Left lobe of liver (tissue), 2 donors: ENCODE results near the gene CREG2. TPM values are rescaled to one million over a fixed set of nuclear protein-coding genes. Genes with fewer than 3 reads are reported as not detected.

Source experiments
- ATAC-seq: fragments of 200-7000 bp; cut with Tn5 transposase; one replicate; pipeline ENCODE4 v1.9.1; 2020; ENCODE audit warnings: mild to moderate bottlenecking, moderate library complexity
- DNase-seq: peaks from one replicate; pipeline ENCODE4 v3.0.0-alpha.2; 2020; ENCODE audit warnings: low spot score
- total RNA-seq: library from RNA; stranded (reverse); gene quantifications from one replicate; pipeline ENCODE4 v1.2.1, GENCODE V29; 2021
- donor health status: DM: no; HTN: no; CAD: no; lungs with moderate emphysema.
- donor health status: DM: no; HTN: yes; CAD: no.

CREG2 gene, protein sequence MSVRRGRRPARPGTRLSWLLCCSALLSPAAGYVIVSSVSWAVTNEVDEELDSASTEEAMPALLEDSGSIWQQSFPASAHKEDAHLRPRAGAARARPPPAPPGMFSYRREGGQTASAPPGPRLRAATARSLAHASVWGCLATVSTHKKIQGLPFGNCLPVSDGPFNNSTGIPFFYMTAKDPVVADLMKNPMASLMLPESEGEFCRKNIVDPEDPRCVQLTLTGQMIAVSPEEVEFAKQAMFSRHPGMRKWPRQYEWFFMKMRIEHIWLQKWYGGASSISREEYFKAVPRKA
- total RNA-seq = not detected

GRCh38 chr2:101387151-101387834 lies at the start of gene CREG2:
Gene CREG2, minus strand, starts transcription at chr2:101387503. Its CDS starts 46 bp downstream, at chr2:101387457.
- ATAC-seq = peak; percentile 93
- peak; percentile 66 for DNase-seq

GRCh38 chr2:101435001-101435862 lies 47.9 kb upstream of the CREG2 start:
- ATAC-seq (no peak), DNase-seq (no peak)

GRCh38 chr2:101433465-101433864 lies 46.2 kb upstream of the CREG2 start:
- DNase-seq (no peak), ATAC-seq (no peak)

- DNase-seq = no peak
- ATAC-seq = no peak
These were observed 45.3 kb upstream of the CREG2 start for GRCh38 chr2:101432411-101433181.

- ATAC-seq (no peak), DNase-seq (no peak)
These were observed 44.2 kb upstream of the CREG2 start for GRCh38 chr2:101431486-101431885.

GRCh38 chr2:101430156-101430555 lies 42.9 kb upstream of the CREG2 start:
- DNase-seq = no peak
- ATAC-seq = no peak

- DNase-seq (no peak), ATAC-seq (no peak)
These were observed 42.1 kb upstream of the CREG2 start for GRCh38 chr2:101429453-101429852.

DNA sequence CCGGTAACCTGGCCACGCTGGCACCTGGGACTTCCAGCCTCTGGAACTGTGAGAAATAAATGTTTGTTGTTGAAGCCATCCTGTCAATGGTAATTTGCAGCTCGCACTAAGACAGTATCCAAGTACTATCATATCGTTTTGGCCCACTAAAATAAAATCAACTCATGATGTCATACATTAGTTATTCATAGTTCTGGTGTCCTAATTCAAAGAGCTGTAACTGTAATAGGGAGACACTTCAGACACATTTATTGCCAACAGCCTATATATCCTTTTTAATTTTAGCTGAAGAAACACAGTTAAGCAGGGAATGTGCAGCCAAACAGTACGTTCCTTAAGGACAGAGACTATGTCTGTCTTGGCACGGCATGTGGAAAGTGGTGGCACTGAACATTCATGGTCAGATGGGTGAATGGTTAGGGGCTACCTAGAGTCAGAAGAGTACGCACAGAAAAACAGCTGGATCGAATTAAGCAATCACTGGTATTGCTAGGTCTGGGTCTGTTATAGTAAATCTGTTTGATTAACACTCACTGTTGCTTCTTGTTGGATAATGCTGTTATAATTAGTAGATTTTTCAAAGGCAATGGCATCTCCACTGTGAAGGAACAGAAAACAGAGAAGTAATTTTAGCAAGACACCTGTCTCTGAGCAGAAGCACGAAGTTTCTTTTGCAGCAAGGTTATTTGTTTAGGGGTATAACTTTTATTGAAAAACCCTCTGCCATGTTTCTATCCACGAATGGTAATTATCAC lies 41.3 kb upstream of the CREG2 start:
- no peak for ATAC-seq
- DNase-seq = peak; percentile 1

- DNase-seq = peak; percentile 6
- no peak for ATAC-seq
These were observed 40.4 kb upstream of the CREG2 start for GRCh38 chr2:101427743-101428142.

GRCh38 chr2:101427240-101427639 lies 39.9 kb upstream of the CREG2 start:
- DNase-seq = peak; percentile 27
- no peak for ATAC-seq

GRCh38 chr2:101426822-101427221 lies 39.5 kb upstream of the CREG2 start:
- ATAC-seq (no peak), DNase-seq (no peak)

DNA sequence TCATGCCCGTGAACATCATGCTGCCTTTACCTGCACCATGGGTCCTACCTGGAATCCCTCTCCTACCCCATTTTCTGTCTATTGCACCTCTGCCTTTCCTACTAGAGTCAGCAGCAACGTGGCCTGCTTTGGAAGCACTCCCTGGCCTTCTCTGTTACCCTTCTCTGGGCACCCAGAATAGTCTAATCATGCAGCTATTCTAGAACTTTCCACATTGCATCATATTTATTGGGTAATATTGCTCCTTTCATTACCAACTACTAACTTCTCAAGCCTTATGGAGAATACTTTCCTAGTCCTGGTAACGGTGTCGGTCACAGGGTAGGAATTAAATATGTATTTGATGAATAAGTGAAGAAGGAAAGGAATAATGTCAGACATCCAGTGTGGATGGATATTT lies 33.3 kb upstream of the CREG2 start:
- peak; percentile 23 for DNase-seq
- no peak for ATAC-seq

DNA sequence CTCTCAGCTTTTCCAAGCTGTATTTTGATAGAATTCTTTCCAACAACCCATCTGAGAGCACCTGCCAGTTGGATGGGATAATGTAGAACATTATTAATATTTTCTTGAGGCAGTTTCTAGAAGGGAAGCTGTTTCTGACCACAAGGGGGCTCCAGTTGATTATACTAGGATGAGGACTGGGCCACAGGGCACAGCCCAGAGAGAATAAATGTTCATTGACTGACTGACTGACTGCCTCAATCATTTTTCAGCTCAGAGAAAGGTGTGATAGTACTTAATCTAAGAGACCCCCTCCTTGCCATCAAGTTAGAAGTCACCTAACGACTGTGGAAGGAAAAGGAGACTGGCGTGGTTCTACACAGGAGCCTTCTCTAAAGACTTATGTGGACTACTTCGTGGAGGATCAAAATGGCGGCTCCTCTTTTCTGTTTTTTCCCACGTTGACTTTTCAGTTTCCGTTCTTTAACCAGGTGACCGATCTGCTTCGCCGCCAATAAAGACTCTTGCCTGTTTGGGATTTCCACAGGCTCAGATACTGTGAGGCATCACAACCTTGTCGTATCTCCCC lies 31.9 kb upstream of the CREG2 start:
- DNase-seq = peak; percentile 46
- ATAC-seq = peak; percentile 88

- ATAC-seq = no peak
- peak; percentile 23 for DNase-seq
These were observed 31.3 kb upstream of the CREG2 start for GRCh38 chr2:101418460-101419095.

DNA sequence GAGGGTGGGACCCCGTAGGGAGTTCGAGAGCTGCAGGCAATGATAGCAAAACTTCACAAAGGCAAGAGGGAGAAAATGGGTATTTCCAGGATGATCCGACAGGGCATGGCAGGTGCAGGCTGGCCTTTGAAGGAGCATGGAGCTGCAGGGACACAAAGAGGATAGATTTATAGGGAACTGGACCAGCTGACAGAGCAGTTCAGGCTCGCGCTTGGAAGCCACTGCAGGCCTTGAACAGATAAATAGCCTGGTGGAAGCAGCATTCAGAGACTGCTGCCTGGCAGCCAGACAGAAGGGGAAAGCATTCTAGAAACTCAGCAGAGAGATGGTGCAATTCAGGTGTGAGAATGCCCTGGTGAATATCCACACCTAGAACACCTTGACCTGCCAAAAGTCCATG lies 29.3 kb upstream of the CREG2 start:
- DNase-seq (peak; percentile 21), ATAC-seq (no peak)

- no peak for ATAC-seq
- peak; percentile 22 for DNase-seq
These were observed 28.6 kb upstream of the CREG2 start for GRCh38 chr2:101415884-101416283.

- DNase-seq = no peak
- ATAC-seq = no peak
These were observed 27.9 kb upstream of the CREG2 start for GRCh38 chr2:101415220-101415619.

DNA sequence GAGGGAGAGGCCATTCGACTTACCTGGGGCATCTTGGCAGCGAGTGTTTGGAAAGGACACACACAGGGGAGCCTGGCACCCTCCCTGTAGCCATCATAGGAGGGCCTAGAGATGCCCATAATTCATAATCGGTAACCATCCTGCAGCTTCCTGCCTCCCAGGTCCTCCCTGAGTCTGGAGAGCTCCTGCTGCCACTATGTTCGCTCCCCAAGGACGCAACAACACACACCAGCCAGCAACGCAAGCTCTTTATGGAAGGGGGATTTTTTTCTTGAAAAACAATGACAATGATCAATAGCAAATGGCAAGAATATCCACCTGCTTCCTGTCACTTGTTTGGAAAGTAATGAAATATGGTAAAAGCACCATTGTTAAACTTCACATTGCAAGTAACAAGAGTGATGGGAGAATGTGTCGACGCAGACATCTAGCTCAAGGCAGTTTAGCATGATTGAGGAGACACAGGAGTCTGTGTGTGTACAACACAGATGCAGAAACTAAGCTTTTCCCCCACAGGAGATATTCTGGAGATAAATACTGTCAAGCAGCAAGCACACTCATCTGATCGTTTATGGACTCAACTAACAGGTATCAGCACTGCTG lies 24.9 kb upstream of the CREG2 start:
- DNase-seq (no peak), ATAC-seq (no peak)

- DNase-seq (no peak), ATAC-seq (no peak)
These were observed 23.4 kb upstream of the CREG2 start for GRCh38 chr2:101410746-101411145.
